A549 (cell line): Measurements from ENCODE around the gene LMX1B.

ENCODE experiments used
- BCL3 ChIP-seq: fragments of >200 bp; sonication (Bioruptor Twin); formaldehyde crosslinking; IDR thresholded peaks from 3 replicates; pipeline ENCODE4 v1.6.1; 2016
- FOSB ChIP-seq: fragments of 250-450 bp; sonication (Bioruptor Pico); IDR thresholded peaks from 2 replicates; pipeline ENCODE4 v1.5.0; 2020; ENCODE audit warnings: mild to moderate bottlenecking, moderate library complexity
- HEYL ChIP-seq: fragments of 250-450 bp; sonication (Bioruptor Pico); IDR thresholded peaks from 2 replicates; pipeline ENCODE4 v1.8.0; 2021; ENCODE audit warnings: mild to moderate bottlenecking, moderate library complexity
- JUN ChIP-seq, 2 experiments: fragments of >200 bp; sonication (Bioruptor Twin); formaldehyde crosslinking; IDR thresholded peaks; 2 replicates in 1 of 2; 3 replicates in 1 of 2; pipeline ENCODE4 v1.6.1; 2016 to 2017
- MAFK ChIP-seq: fragments of 450-650 bp; IDR thresholded peaks from 2 replicates; pipeline ENCODE4 v1.6.1; 2014; ENCODE audit not compliant: partially characterized antibody
- MAX ChIP-seq: IDR thresholded peaks from 2 replicates; pipeline ENCODE4 v1.6.1; 2012
- RFX5 ChIP-seq: fragments of 450-650 bp; IDR thresholded peaks from 2 replicates; pipeline ENCODE4 v1.7.1; 2014; ENCODE audit warnings: antibody characterized with exemption, mild to moderate bottlenecking, moderate library complexity
- SMC3 ChIP-seq: fragments of >200 bp; sonication (Bioruptor Twin); formaldehyde crosslinking; IDR thresholded peaks from 3 replicates; pipeline ENCODE4 v1.6.1; 2018; ENCODE audit warnings: inconsistent platforms
- TF ChIP-seq, protein P1 (sequence below): fragments of >200 bp; sonication (Bioruptor Twin); formaldehyde crosslinking; IDR thresholded peaks from 3 replicates; pipeline ENCODE4 v1.5.1; 2016
- TF ChIP-seq, protein P2 (sequence below): fragments of 250-450 bp; sonication (Bioruptor Pico); IDR thresholded peaks from 2 replicates; pipeline ENCODE4 v1.5.0; 2021; ENCODE audit warnings: mild to moderate bottlenecking, moderate library complexity, borderline replicate concordance
- TF ChIP-seq, protein P3 (sequence below): fragments of 150-350 bp; IDR thresholded peaks from 2 replicates; pipeline ENCODE4 v1.6.1; 2014; ENCODE audit warnings: low read depth, mild to moderate bottlenecking, low read length

DNA sequence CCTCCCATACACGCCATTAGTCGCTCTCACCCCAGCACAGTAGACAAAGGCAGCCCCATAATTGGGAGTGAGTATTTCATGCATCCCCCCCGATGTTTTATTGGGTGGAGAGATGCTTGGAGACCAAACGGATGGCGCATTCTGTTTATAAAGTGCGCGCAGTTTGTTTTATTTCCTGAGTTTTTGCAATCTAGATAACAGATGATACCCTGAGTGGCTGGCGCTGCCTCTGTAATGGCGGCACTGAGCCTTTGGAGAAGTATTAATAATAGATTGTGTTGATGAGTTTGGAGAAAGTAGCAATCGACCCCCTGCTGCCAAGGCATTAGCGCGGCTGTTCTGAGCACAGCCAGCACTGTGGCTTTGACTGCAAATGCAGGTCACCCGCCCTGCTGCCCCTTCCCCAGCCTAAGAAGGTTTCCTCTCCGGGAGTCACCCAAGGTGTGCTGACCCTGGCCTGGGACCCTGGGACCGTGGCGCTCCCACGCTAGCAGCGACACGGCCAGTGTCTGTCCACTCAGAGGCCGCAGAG is 74.3 kb downstream of the LMX1B start:
- TF ChIP-seq BCL3 (no peak), FOSB (CRISPR knock-in tag) (no peak), MAX (no peak), JUN (IDR thresholded peaks at IDR 0.05) (no peak), RFX5 (no peak), SMC3 (no peak), HEYL (CRISPR knock-in tag) (no peak), MAFK (no peak)
- TF ChIP-seq, protein P1, sequence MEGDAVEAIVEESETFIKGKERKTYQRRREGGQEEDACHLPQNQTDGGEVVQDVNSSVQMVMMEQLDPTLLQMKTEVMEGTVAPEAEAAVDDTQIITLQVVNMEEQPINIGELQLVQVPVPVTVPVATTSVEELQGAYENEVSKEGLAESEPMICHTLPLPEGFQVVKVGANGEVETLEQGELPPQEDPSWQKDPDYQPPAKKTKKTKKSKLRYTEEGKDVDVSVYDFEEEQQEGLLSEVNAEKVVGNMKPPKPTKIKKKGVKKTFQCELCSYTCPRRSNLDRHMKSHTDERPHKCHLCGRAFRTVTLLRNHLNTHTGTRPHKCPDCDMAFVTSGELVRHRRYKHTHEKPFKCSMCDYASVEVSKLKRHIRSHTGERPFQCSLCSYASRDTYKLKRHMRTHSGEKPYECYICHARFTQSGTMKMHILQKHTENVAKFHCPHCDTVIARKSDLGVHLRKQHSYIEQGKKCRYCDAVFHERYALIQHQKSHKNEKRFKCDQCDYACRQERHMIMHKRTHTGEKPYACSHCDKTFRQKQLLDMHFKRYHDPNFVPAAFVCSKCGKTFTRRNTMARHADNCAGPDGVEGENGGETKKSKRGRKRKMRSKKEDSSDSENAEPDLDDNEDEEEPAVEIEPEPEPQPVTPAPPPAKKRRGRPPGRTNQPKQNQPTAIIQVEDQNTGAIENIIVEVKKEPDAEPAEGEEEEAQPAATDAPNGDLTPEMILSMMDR, result no peak
- TF ChIP-seq, protein P2, sequence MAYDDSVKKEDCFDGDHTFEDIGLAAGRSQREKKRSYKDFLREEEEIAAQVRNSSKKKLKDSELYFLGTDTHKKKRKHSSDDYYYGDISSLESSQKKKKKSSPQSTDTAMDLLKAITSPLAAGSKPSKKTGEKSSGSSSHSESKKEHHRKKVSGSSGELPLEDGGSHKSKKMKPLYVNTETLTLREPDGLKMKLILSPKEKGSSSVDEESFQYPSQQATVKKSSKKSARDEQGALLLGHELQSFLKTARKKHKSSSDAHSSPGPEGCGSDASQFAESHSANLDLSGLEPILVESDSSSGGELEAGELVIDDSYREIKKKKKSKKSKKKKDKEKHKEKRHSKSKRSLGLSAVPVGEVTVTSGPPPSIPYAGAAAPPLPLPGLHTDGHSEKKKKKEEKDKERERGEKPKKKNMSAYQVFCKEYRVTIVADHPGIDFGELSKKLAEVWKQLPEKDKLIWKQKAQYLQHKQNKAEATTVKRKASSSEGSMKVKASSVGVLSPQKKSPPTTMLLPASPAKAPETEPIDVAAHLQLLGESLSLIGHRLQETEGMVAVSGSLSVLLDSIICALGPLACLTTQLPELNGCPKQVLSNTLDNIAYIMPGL (CRISPR knock-in tag), result no peak
- TF ChIP-seq, protein P3, sequence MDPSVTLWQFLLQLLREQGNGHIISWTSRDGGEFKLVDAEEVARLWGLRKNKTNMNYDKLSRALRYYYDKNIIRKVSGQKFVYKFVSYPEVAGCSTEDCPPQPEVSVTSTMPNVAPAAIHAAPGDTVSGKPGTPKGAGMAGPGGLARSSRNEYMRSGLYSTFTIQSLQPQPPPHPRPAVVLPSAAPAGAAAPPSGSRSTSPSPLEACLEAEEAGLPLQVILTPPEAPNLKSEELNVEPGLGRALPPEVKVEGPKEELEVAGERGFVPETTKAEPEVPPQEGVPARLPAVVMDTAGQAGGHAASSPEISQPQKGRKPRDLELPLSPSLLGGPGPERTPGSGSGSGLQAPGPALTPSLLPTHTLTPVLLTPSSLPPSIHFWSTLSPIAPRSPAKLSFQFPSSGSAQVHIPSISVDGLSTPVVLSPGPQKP, result no peak
